Stimulated activated CD8-positive, alpha-beta memory T cell treated with anti-CD3 and anti-CD28 coated beads, Interleukin-2, amount 100 ng/mL, for 48 hours (primary cell): ENCODE results near the gene MRPL11.
"Not testable (repeated sequence)": the region's sequence is repeated elsewhere in the genome, so short reads cannot be mapped to it uniquely, and the experiment has no call there.

ENCODE experiments used
- DNase-seq, 2 donors: peaks; one replicate each; pipeline ENCODE4 v3.0.0-alpha.2; 2020; ENCODE audit warnings: low read depth in 2 of 2

MRPL11 gene

GRCh38 chr11:66467034-66467659 lies 28.5 kb upstream of the MRPL11 start:
- DNase-seq = peak in 1 of 2 donors; percentile 26

DNA sequence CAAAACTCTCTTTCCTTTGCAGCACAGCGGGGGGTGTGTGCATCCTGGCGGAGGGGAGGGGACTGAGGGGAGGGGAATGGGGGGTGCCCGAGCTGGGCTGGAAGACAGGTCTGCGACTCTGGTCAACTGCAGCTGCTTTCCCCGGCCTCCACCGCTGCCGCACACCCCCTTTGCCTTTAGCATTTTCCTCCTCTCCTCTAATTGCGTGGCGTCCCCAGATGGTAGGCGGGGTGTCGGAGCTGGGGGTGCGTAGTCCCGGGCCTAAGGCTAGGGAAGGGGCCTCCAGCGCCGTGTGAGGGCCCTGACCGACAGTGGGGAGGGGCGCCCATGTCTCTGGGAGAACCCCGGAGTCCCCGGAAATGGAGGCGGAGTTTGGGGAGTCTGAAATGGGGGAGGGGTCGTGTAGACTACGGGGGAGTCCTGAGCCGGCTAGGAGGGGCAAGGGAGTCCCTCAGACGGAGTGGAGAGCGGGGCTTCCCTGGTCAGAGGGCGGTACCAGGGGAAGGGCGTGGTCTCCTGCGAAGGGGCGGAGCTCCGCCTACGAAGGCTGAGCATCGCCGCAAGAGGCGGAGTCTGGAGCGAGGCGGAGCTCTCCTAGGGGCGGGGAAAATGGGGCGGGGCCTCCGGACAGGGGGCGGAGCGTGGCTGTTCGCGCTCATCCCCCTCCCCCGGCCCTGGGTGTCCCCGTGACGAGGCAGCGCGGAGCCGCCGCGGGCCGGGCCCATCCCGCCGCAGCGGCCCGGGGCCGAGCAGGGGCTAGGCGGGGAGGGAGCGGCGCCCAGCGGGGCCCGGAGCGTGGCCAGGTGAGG lies 27.8 kb upstream of the MRPL11 start, which contains the start of gene PELI3:
Gene PELI3 (plus strand): TSS at position 681 of the 809 bp plus-strand sequence. CDS start 1,224 bp downstream, outside the sequence.
- peak; percentile 86 to 94 for DNase-seq

- DNase-seq = no peak
Observed at GRCh38 chr11:66465373-66466224, 27.0 kb upstream of the MRPL11 start.

DNA sequence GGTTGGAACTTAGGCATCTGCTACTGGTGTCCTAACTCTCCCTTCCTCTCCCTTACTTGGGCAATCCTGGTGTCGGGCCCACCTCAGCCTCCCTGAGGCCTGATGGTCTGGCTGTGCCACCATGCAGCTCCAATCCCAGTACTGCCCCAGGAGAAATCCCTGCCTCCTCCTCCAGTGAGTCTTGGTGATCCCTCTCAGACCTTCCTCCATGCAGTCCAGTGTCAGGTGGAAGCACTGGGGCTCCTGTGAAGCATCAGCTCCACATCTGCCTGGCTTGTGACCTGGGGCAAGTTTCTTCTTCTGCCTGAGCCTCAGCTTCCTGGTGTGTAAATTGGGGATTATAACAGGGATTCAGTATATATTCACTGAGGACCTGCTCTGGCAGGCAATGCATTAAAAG lies 26.3 kb upstream of the MRPL11 start:
- DNase-seq = no peak

DNA sequence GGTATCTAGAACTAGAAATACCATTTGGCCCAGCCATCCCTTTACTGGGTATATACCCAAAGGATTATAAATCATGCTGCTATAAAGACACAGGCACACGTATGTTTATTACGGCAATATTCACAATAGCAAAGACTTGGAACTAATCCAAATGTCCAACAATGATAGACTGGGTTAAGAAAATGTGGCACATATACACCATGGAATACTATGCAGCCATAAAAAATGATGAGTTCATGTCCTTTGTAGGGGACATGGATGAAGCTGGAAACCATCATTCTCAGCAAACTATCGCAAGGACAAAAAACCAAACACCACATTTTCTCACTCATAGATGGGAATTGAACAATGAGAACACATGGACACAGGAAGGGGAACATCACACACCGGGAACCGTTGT lies 25.5 kb upstream of the MRPL11 start:
- not testable (repeated sequence) for DNase-seq

GRCh38 chr11:66462911-66463310 lies 24.3 kb upstream of the MRPL11 start:
- no peak for DNase-seq

DNA sequence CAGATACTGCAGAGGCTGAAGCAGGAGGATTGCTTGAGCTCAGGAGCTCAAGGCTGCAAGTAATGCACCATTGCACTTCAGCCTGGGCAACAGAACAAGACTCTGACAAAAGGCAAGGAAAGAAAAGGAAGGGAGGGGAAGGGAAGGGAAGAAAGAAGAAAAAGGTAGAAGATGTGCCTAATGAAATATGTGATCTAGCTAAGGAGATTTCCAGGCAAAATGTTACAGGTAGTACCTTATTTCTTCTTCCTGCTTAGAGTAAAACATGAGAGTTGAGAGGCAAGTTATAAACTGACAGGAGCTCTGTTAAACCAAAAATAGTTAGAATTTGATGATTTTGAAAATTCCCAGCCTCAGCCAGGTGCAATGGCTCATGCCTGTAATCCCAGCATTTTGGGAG lies 23.4 kb upstream of the MRPL11 start:
- no peak for DNase-seq

DNA sequence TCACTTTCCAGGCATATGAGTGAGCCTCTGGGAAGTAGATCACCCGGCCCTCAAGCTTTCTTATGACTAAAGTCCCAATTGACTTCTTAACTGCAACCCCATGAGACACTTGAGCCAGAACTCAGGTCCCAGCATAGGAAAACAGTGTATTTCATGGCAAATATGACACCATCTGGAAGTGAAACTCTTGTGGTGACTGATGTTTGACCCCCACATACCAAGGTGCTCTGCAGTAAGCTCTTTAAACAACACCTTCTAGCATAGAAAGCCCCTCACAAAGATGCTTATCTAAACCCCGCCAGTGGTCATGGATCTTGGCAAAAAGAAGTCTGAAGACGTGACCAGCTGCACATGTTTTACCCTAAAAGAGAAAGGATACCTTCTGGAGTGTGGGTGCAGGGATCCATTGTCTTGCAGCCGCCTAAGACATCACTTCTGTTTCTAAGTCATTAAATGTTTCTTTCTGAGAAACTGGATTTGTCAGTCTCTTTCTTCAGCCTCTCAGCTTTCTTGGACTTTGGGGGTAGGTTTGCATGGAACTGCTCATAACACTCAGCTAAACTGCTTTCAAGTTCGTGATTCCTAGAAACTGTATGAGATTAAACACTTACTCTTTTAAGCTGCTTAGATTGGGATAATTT lies 20.6 kb upstream of the MRPL11 start:
- no peak for DNase-seq

- DNase-seq = no peak
Observed at GRCh38 chr11:66457826-66458225, 19.2 kb upstream of the MRPL11 start.

- no peak for DNase-seq
Observed at GRCh38 chr11:66454828-66455227, 16.2 kb upstream of the MRPL11 start.

DNA sequence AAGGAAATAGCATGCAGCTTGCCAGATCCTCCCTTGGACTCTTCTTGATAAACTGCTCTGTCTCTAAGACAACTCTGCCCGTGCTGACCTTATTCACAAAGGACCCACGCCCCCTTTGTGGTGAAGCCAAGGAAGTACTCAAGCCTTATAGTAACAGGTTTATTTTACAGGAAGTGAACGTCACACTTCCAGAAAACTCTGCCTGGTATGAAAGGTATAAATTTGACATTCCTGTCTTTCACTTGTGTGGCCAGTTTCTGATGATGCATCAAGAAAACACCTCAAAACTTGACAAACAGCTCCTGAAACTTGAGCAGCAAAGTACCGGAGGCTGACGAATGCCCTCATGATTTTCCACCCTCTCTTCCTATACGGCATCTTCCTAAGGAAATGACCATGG lies 15.6 kb upstream of the MRPL11 start:
- no peak for DNase-seq

DNA sequence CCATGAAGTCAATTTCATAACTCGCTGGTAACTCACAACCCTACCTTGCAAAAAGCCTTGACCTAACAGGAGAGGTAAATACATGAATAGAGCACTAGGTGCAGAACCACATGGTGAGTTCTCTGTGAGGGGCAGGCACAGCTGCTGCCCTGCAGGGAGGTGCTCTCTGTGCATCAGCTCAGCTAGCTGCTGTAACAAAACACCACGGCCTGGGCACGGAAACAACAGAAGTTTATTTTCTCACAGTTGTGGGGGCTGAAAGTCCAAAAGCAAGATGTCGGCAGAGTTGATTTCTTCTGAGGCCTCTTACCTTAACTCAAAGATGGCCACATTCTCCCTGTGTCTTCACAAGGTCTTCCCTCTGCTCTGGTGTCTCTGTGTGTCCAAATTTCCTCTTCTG lies 13.0 kb upstream of the MRPL11 start:
- no peak for DNase-seq

DNA sequence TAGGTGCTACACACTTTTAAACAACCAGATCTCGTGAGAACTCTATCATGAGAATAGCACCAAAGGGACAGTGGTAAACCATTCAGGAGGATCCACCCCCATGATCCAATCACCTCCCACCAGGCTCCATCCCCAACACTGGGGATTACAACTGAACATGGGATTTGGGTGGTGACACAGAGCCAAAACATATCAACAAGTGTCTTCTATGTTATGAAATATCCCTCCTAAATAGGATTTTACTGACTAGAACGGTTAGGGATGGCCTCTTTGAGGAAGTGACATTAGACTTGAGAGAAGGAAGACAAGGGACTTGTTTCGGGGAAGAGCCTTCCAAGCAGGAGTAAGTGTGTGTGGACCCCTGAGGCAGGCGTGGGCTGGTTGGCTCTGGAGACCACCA lies 11.9 kb upstream of the MRPL11 start:
- DNase-seq = no peak

GRCh38 chr11:66448523-66448922 lies 9.9 kb upstream of the MRPL11 start:
- DNase-seq = no peak

- DNase-seq = no peak
Observed at GRCh38 chr11:66447012-66447411, 8.4 kb upstream of the MRPL11 start.

DNA sequence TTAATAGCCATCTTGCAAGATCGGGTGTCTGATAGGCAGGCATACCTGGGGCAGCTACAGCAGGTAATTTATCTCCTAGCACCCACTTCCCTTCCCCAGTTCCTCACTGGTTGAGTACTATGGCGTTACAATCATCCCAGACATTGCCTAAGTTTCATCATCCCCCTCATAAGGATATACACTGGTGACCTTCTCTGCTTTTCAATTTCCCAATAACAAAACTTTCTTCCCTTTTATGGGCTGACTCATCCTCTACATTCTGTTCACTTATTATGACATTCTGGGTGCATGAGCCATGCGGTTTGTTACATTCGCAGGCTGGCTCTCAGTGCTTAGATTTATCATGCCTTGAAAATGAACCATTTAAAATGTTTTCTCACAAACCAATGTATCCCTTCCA lies 5.0 kb upstream of the MRPL11 start:
- DNase-seq = no peak

DNA sequence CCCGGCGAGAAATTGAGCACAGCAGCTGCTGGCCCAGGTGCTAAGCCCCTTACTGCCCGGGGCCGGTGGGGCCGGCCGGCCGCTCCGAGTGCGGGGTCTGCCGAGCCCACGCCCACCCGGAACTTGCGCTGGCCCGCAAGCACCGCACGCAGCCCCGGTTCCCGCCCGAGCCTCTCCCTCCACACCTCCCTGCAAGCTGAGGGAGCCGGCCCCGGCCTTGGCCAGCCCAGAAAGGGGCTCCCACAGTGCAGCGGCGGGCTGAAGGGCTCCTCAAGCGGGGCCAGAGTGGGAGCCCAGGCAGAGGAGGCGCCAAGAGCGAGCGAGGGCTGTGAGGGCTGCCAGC lies 2.3 kb upstream of the MRPL11 start:
- DNase-seq = not testable (repeated sequence)

GRCh38 chr11:66440101-66440939 lies 1.7 kb upstream of the MRPL11 start:
- DNase-seq = not testable (repeated sequence)

DNA sequence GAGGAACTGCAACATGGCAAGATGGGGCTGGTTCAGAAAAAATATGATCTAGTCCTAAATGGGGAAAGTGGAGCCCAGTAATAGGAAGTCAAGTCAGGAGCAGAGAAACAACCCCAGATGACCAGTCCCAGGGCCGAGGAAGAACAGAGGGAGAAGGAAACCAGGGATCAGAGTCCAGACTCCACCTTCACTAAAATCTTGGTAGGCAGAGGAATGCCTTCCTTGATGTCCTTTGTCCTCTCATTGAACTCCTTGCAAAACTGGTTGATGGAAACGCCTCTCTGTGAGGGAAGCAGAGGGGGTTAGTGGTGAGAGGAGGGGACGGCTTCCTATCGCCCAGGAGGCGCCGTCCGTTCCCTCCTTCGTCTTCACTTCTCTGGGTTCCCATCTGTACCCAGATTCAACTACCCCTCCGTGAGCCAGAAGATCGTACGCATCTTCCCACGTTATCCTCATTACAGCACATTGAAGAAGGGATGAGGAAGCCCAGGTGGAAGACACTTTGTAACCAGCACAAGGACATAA lies 607 bp downstream of the MRPL11 start:
- DNase-seq = no peak

- DNase-seq = no peak
Observed at GRCh38 chr11:66432597-66432996, 6.1 kb downstream of the MRPL11 start.

- DNase-seq = not testable (repeated sequence)
Observed at GRCh38 chr11:66431871-66432329, 6.7 kb downstream of the MRPL11 start.
